Measurements from ENCODE around the gene HOXD12.

Gene HOXD12

DNA sequence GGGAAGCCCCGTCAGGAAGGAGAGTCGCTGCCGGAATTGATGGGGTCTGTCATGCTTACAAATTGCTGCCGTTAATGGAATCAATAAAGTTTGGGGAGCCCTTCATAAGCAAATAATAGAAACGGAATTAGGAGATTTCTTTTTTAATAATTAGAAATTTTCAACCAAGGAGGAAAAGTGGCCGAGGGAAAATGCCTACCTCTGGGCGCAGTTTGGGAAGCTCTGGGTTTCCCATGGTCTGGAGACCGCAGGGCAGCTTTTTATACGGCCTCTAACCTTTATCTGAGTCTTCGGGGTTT, 17.1 kb upstream of the HOXD12 start:
- no peaks in the 10 kb centered on the region for H3K36me3 ChIP-seq (ENCODE audit: insufficient read depth, low read length)
- H3K27ac ChIP-seq (ENCODE audit: low read depth, low read length) = no peak overlapping the region
- H2AFZ ChIP-seq (ENCODE audit: low read length, unreplicated experiment) = no peak overlapping the region
- no peak overlapping the region for H3K4me3 ChIP-seq (ENCODE audit: low read depth, low read length)
- H3K4me1 ChIP-seq (ENCODE audit: control insufficient read depth, insufficient read depth, low read length, unreplicated experiment) = no peaks in the 10 kb centered on the region
- peaks cover 97% of the 10 kb centered on the region for H3K27me3 ChIP-seq (ENCODE audit: insufficient read depth, low read length)
- H3K79me2 ChIP-seq (ENCODE audit: control insufficient read depth, insufficient read depth, low read length, unreplicated experiment) = no peaks in the 10 kb centered on the region

DNA sequence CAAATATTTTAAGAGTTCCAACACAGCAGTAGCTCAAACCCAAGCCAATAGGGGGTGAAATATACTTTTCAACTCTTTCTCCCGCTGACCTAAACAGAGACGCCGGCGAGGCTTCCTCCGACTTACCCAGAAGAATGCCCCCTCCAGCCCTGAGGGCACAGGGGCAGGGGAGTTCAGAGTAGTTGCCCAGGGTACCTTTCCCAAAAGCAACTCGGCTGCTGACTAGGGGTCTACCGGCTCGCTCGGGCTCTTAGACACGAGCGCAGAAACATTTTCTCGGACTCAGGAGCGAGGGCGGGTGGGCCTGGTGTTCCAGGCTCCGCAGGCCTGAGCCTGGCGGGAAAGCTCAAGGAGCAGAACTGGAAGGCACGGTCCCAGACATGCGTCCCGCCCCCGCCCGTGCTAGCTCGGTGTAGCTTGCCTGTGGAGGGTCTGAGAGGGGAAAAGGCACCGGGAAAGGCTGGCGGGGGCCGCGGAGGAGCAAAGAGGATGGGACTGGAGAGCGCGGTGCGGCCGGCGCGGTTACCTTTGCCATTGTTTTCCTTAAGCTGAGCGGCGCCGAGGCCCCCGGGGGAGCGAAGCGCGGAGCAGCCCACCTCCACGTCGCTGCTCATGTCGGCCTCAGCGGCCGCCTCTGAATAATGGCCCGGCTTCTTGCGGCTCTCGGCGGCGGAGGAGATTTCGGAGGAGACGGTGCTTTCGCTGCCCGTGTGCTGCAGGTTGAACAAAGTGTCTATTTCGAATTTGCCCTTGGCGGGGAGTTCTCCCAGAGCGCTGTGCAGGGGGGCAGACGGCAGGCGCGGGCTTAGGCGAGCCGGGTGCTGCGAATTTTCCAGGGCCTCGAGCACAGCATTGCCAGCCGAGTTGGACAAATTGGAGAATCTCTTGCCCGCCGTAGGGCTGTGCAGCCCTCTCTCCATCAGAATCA, 16.5 kb upstream of the HOXD12 start:
- H3K36me3 ChIP-seq (ENCODE audit: insufficient read depth, low read length) = no peaks in the 10 kb centered on the region
- no peak overlapping the region for H2AFZ ChIP-seq (ENCODE audit: low read length, unreplicated experiment)
- no peaks in the 10 kb centered on the region for H3K79me2 ChIP-seq (ENCODE audit: control insufficient read depth, insufficient read depth, low read length, unreplicated experiment)
- H3K4me1 ChIP-seq (ENCODE audit: control insufficient read depth, insufficient read depth, low read length, unreplicated experiment) = no peaks in the 10 kb centered on the region
- H3K27ac ChIP-seq (ENCODE audit: low read depth, low read length) = no peak overlapping the region
- H3K4me3 ChIP-seq (ENCODE audit: low read depth, low read length) = no peak overlapping the region
- peaks cover 97% of the 10 kb centered on the region for H3K27me3 ChIP-seq (ENCODE audit: insufficient read depth, low read length)

DNA sequence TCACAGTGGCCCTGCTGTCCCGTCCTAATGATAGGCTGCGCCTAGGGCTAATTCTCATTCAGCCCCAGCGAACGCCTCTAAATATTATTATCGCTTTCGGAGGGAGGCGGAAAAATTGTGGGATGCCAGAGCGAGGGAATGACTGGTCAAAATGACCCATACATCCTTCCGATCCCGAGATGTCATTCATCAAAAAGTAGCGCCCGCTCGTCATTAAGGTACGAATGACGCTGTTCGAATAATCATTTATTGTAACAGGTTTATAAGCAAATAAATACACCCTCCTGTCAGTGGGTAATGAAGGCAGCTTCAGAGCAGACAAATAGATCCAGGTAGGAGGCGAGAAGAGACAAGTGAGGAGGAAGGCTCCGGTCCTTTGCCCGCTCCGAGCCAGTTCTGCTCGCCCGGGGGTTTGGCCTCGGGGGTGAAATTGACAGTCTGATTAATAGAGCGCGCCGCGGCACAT, 15.8 kb upstream of the HOXD12 start, which contains the start of gene EVX2:
EVX2 (minus strand) TSS at position 167 of the 466 bp plus-strand sequence. CDS start 186 bp downstream, outside the sequence.
- Histone ChIP-seq H3K36me3 (ENCODE audit: insufficient read depth, low read length) (no peaks in the 10 kb centered on the region), H3K27me3 (ENCODE audit: insufficient read depth, low read length) (peaks cover 97% of the 10 kb centered on the region), H3K4me3 (ENCODE audit: low read depth, low read length) (no peak within 1 kb of the TSS), H2AFZ (ENCODE audit: low read length, unreplicated experiment) (no peak within 1 kb of the TSS), H3K27ac (ENCODE audit: low read depth, low read length) (no peak within 1 kb of the TSS), H3K4me1 (ENCODE audit: control insufficient read depth, insufficient read depth, low read length, unreplicated experiment) (no peaks in the 10 kb centered on the region), H3K79me2 (ENCODE audit: control insufficient read depth, insufficient read depth, low read length, unreplicated experiment) (no peaks in the 10 kb centered on the region)

DNA sequence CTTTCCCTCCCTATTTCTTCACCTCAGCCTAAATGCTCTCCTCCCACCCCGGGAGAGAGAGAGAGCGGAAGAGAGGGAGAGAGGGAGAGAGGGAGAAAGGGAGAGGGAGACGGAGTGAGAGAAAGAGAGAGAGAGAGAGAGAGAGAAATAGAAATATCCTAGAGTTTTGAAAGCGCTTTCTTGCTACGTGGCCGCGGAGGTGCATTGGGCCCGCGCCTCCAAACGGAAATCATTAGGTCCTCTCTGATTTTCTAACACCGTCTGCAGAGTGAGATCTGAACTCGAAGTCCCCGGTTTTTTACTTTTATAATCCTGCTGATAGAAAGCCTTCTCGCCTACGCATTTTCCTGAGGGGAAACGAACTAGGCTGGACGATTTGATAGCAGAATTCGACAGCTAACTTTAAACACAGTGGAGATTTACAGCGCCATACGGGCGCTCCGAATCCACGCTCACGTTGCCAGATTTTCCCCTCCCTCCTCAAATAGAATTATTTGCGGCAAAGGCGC, 14.9 kb upstream of the HOXD12 start:
- Histone ChIP-seq H3K36me3 (ENCODE audit: insufficient read depth, low read length) (no peaks in the 10 kb centered on the region), H3K27me3 (ENCODE audit: insufficient read depth, low read length) (peaks cover 97% of the 10 kb centered on the region), H3K4me1 (ENCODE audit: control insufficient read depth, insufficient read depth, low read length, unreplicated experiment) (no peaks in the 10 kb centered on the region), H3K27ac (ENCODE audit: low read depth, low read length) (no peak overlapping the region), H2AFZ (ENCODE audit: low read length, unreplicated experiment) (no peak overlapping the region), H3K4me3 (ENCODE audit: low read depth, low read length) (no peak overlapping the region), H3K79me2 (ENCODE audit: control insufficient read depth, insufficient read depth, low read length, unreplicated experiment) (no peaks in the 10 kb centered on the region)

DNA sequence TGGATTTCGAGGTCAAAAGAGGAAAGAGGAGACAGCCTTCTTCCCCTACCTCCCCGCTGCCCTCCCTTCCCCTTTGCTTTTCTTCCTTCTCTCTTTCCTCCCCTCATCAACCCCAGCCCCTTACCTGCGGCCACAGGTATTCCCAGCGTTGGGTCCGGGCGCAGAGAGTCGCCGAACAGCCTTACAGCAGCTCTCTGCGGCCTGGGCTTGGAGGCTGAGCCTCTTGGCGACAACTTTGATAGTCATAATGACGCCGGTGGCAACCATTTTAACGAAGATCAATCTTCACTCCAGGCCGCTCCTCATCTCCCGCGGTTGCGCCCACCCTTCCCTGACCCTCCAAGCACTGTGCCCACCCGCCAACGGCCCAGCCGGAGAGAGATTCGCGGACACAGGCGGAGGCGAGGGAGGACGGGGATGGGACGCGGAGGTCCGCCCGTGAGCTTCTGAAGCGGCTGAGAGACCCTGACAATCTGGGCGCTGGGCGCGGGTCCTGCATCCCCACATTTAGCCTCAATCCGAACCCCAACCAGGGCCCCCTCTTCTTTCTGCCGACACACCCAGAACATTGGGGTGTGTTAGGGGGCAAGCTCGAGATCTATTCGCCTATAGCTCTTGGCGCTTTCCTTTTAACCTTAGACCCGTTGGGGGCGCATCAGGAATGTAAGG, 14.3 kb upstream of the HOXD12 start:
- Histone ChIP-seq H3K27me3 (ENCODE audit: insufficient read depth, low read length) (peaks cover 100% of the 10 kb centered on the region), H3K79me2 (ENCODE audit: control insufficient read depth, insufficient read depth, low read length, unreplicated experiment) (no peaks in the 10 kb centered on the region), H3K27ac (ENCODE audit: low read depth, low read length) (no peak overlapping the region), H2AFZ (ENCODE audit: low read length, unreplicated experiment) (no peak overlapping the region), H3K4me3 (ENCODE audit: low read depth, low read length) (no peak overlapping the region), H3K36me3 (ENCODE audit: insufficient read depth, low read length) (no peaks in the 10 kb centered on the region), H3K4me1 (ENCODE audit: control insufficient read depth, insufficient read depth, low read length, unreplicated experiment) (no peaks in the 10 kb centered on the region)

DNA sequence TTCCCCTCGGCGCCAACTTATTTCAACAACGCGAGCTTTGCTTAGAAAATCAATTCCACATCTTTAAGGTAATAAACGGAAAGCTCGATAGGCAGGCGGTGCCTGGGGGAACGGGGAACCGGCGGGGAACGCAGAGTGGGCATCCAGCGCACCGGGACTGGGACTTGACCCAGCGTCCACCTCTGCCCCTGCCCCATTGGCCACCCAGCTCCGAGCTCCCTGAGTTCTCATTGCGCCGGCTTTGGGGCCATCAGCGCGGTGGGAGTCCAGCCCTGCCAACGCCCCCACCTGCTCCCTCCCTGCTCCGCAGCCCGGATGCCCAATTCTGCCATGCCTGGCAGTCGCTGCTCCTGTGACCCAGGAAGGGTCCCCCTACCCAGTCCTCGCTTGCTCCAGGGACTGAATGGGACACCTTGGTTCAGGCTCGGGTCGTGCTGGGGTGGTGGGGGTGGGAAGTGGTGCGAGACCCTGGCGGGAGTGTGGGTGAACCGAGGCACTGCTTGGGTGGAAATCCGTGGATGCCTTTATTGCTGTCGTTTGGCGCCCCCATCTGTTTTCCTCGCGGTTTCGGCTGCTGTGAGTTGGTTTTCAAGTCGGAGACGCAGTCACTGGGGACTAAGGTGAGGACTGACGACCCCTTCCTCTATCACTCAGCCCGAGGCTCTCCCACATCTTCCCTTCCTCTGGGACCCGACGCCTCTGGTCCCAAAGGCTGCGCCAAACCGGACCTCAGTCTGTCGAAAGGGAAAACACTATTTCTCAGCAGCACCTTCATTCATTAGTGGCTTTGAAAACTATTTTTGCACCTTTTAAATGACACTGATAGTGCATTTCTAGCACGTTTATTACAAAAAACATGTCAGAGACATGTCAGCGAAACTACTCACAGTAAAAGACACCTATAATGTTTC, 13.5 kb upstream of the HOXD12 start:
- Histone ChIP-seq H3K27me3 (ENCODE audit: insufficient read depth, low read length) (peaks cover 100% of the 10 kb centered on the region), H3K79me2 (ENCODE audit: control insufficient read depth, insufficient read depth, low read length, unreplicated experiment) (no peaks in the 10 kb centered on the region), H3K4me1 (ENCODE audit: control insufficient read depth, insufficient read depth, low read length, unreplicated experiment) (no peaks in the 10 kb centered on the region), H3K27ac (ENCODE audit: low read depth, low read length) (no peak overlapping the region), H2AFZ (ENCODE audit: low read length, unreplicated experiment) (no peak overlapping the region), H3K4me3 (ENCODE audit: low read depth, low read length) (no peak overlapping the region), H3K36me3 (ENCODE audit: insufficient read depth, low read length) (no peaks in the 10 kb centered on the region)

DNA sequence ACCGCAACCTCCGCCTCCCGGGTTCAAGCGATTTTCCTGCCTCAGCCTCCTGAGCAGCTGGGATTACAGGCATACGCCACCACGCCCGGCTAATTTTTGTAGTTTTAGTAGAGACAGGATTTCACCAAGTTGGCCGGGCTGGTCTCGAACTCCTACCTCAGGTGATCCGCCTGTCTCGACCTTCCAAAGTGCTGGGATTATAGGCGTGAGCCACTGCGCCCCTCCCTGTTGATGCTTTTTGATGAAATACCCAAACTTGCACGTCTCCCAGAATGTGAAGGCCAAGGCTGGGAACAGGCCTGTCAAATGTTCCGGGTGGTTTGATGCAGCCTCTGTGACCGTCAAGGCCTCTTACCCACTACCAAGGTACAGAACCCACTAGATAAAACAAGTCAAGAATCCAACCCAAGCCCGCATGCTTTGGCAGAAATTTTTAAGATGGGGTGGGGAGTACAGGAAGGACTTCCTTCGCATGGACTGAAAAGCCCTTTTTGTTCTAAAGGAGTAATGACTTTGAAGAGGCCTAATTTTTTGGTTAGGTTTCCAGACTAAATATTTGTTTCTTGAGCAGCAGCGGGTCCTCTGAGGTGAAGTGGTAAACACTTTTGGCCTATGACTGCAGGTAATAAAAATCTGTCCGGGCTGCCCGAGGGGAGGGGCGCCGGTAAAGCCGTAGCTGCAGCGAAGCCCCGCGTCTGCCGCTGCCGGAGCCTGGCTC, 12.1 kb upstream of the HOXD12 start:
- Histone ChIP-seq H3K27me3 (ENCODE audit: insufficient read depth, low read length) (peaks cover 99% of the 10 kb centered on the region), H3K4me3 (ENCODE audit: low read depth, low read length) (no peak overlapping the region; the same call in 1 of the 2 replicates), H3K27ac (ENCODE audit: low read depth, low read length) (no peak overlapping the region), H3K79me2 (ENCODE audit: control insufficient read depth, insufficient read depth, low read length, unreplicated experiment) (no peaks in the 10 kb centered on the region), H3K4me1 (ENCODE audit: control insufficient read depth, insufficient read depth, low read length, unreplicated experiment) (no peaks in the 10 kb centered on the region), H2AFZ (ENCODE audit: low read length, unreplicated experiment) (no peak overlapping the region), H3K36me3 (ENCODE audit: insufficient read depth, low read length) (no peaks in the 10 kb centered on the region)

DNA sequence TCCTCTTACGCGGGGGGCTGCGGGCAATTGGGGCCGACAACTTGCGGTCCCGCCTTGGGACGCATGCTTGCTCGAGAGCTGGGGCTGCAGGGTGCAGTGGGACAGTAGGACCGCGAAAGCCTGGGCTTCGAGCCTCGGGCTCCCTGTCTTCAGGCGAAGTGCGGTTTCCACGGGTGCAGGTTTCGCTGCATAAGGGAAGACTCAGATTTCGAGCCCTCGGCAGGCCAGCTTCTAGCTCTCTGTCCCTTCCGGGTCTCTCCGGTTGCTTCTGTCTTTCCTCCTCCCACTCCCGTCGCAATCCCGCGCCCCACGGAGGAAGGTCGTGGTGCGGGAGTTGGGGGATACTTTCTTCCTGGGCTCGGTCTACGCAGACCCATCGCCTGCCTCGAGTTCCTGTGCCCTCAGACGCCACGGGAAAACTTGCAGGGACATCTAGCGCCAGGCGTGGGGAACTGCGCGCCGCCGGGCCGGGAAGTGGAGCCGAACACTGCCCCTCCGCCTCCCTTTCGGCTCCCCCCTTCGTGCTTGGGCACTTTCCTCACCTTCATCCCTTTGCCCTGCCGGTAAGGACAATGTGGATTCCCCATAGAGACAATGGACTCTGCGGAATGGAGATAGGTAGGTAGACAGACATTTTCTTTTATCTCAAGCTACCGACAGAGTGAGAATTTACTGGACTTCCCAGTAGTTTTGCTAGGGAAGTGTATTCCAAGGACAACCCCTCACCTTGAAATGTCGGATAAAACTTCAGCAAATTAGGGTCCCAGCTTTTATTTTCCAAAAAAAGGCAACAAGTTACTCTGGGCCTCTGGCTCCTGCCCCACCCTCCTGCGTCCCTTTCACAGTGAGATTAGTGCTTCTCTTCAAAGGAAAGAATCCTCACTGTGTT, 11.3 kb upstream of the HOXD12 start:
- H3K36me3 ChIP-seq (ENCODE audit: insufficient read depth, low read length) = no peaks in the 10 kb centered on the region
- H3K27me3 ChIP-seq (ENCODE audit: insufficient read depth, low read length) = peaks cover 98% of the 10 kb centered on the region
- H2AFZ ChIP-seq (ENCODE audit: low read length, unreplicated experiment) = no peak overlapping the region
- no peak overlapping the region for H3K27ac ChIP-seq (ENCODE audit: low read depth, low read length)
- H3K79me2 ChIP-seq (ENCODE audit: control insufficient read depth, insufficient read depth, low read length, unreplicated experiment) = no peaks in the 10 kb centered on the region
- no peaks in the 10 kb centered on the region for H3K4me1 ChIP-seq (ENCODE audit: control insufficient read depth, insufficient read depth, low read length, unreplicated experiment)
- peak overlapping the region; percentile 59 for H3K4me3 ChIP-seq (ENCODE audit: low read depth, low read length)
